Caco-2 (cell line): ENCODE data around the gene NOPCHAP1. TPM values are rescaled to one million over a fixed set of nuclear protein-coding genes. Genes with fewer than 3 reads are reported as not detected.

Source experiments
- BruUV-seq: library from RNA; stranded (reverse); fragments of 400-500 nt; replicated peaks from 2 replicates; lab custom pipeline; 2021; lab: Mats Ljungman, UMichigan
- CTCF ChIA-PET: fragments of 300-600 bp; sonication (Branson Sonifier 250); formaldehyde crosslinking; loops from one replicate; lab custom pipeline; 2022; ENCODE audit warnings: antibody characterized with exemption; lab: Charles Lee
- POLR2A ChIA-PET: fragments of 300-600 bp; sonication (Branson Sonifier 250); formaldehyde crosslinking; loops from one replicate; lab custom pipeline; 2022; ENCODE audit warnings: antibody characterized with exemption; lab: Charles Lee
- DNase-seq, 2 experiments: peaks; one replicate each; pipeline versions ENCODE4 v3.0.0 to v3.0.0-alpha.2; 2020 to 2022
- H3K27me3 ChIP-seq: replicated peaks from 2 replicates; pipeline ENCODE4 v1.6.0; 2011; ENCODE audit warnings: low read length; ENCODE audit not compliant: control insufficient read depth, insufficient read depth
- H3K36me3 ChIP-seq: 2 replicates; pipeline ENCODE4 v1.5.1; 2011; ENCODE audit warnings: low read length; ENCODE audit not compliant: control insufficient read depth, insufficient read depth
- H3K4me1 ChIP-seq: fragments of 250-450 bp; sonication (Bioruptor Pico); 2 replicates; pipeline ENCODE4 v1.5.1; 2020; ENCODE audit warnings: mild to moderate bottlenecking
- H3K4me3 ChIP-seq: 2 replicates; pipeline ENCODE4 v1.5.1; 2011; ENCODE audit warnings: low read depth, mild to moderate bottlenecking, control low read depth, low read length
- H3K9me3 ChIP-seq: fragments of 250-450 bp; sonication (Bioruptor Pico); 2 replicates; pipeline ENCODE4 v1.5.1; 2020; ENCODE audit warnings: mild to moderate bottlenecking, moderate library complexity
- H3K27ac Mint-ChIP-seq: one replicate; pipeline ENCODE4 v1.8.0; 2022; ENCODE audit warnings: mixed read lengths; ENCODE audit not compliant: unreplicated experiment
- H3K27me3 Mint-ChIP-seq: one replicate; pipeline ENCODE4 v1.8.0; 2022; ENCODE audit warnings: mixed read lengths; ENCODE audit not compliant: insufficient read depth, unreplicated experiment
- H3K36me3 Mint-ChIP-seq: one replicate; pipeline ENCODE4 v1.8.0; 2022; ENCODE audit warnings: mild to moderate bottlenecking, mixed read lengths; ENCODE audit not compliant: insufficient read depth, unreplicated experiment
- H3K4me1 Mint-ChIP-seq: one replicate; pipeline ENCODE4 v1.8.0; 2022; ENCODE audit warnings: low read depth, mixed read lengths; ENCODE audit not compliant: unreplicated experiment
- H3K4me3 Mint-ChIP-seq: one replicate; pipeline ENCODE4 v1.8.0; 2022; ENCODE audit warnings: mild to moderate bottlenecking, moderate library complexity, mixed read lengths; ENCODE audit not compliant: unreplicated experiment
- H3K9me3 Mint-ChIP-seq: one replicate; pipeline ENCODE4 v1.8.0; 2022; ENCODE audit warnings: mixed read lengths; ENCODE audit not compliant: unreplicated experiment
- intact Hi-C: fragments of 100-400 bp; cut with micrococcal nuclease; formaldehyde crosslinking; loops from one replicate; pipeline ENCODE4 v1.10.0; 2022; ENCODE audit not compliant: unreplicated experiment
- total RNA-seq: library from RNA; stranded (reverse); gene quantifications from 2 replicates; pipeline ENCODE4 v1.2.3, GENCODE V29; 2022
- TF ChIP-seq, protein P1 (sequence below), 2 experiments: fragments of 200-600 bp in 1 of 2; IDR thresholded peaks; 1 replicate in 1 of 2; 2 replicates in 1 of 2; pipeline versions ENCODE4 v1.5.1 to v1.8.0; 2011 to 2022; ENCODE audit warnings: antibody characterized with exemption in 1 of 2, control low read depth in 1 of 2, inconsistent platforms in 1 of 2, low read depth in 1 of 2, low read length in 1 of 2, mild to moderate bottlenecking in 1 of 2, moderate library complexity in 1 of 2; ENCODE audit not compliant: insufficient read depth in 1 of 2, severe bottlenecking in 1 of 2, unreplicated experiment in 1 of 2

NOPCHAP1 gene
- total RNA-seq, 1 experiment from 2014 or later, result 23.0 TPM

GRCh38 chr12:104958001-104958804 lies 27.9 kb upstream of the NOPCHAP1 start, which contains the start of gene SLC41A2:
SLC41A2 (minus strand) TSS chr12:104958290; CDS start chr12:104928527, 29,763 bp downstream.
- ChIA-PET POLR2A (no interaction called here), CTCF (interaction anchor here (1.2 kb wide), 1 partner anchor 576 kb away, joined by 4 read pairs; no protein-coding TSS in a partner anchor)
- Histone ChIP-seq H3K36me3 (no peaks in the 10 kb centered on the region), H3K4me1 (peaks cover 29% of the 10 kb centered on the region), H3K4me3 (peak within 1 kb of the TSS; percentile 94), H3K9me3 (no peaks in the 10 kb centered on the region), H3K27me3 (no peaks in the 10 kb centered on the region)
- Mint-ChIP-seq H3K36me3 (peaks cover 8% of the 10 kb centered on the region), H3K9me3 (no peaks in the 10 kb centered on the region), H3K4me1 (peaks cover 21% of the 10 kb centered on the region), H3K27ac (peak within 1 kb of the TSS; percentile 94), H3K4me3 (peak within 1 kb of the TSS; percentile 94), H3K27me3 (no peaks in the 10 kb centered on the region)
- peak; percentile 77 to 89 for DNase-seq
- intact Hi-C loops, result loop anchor here (1.0 to 10.0 kb wide), 3 partner anchors 28 to 283 kb away; partner anchors contain the start of gene NOPCHAP1
- TF ChIP-seq, protein P1, sequence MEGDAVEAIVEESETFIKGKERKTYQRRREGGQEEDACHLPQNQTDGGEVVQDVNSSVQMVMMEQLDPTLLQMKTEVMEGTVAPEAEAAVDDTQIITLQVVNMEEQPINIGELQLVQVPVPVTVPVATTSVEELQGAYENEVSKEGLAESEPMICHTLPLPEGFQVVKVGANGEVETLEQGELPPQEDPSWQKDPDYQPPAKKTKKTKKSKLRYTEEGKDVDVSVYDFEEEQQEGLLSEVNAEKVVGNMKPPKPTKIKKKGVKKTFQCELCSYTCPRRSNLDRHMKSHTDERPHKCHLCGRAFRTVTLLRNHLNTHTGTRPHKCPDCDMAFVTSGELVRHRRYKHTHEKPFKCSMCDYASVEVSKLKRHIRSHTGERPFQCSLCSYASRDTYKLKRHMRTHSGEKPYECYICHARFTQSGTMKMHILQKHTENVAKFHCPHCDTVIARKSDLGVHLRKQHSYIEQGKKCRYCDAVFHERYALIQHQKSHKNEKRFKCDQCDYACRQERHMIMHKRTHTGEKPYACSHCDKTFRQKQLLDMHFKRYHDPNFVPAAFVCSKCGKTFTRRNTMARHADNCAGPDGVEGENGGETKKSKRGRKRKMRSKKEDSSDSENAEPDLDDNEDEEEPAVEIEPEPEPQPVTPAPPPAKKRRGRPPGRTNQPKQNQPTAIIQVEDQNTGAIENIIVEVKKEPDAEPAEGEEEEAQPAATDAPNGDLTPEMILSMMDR (IDR thresholded peaks at IDR 0.05; ENCODE audit: insufficient read depth in 1 of 2, low read depth in 1 of 2, low read length in 1 of 2, severe bottlenecking in 1 of 2, unreplicated experiment in 1 of 2), result no peak
- BruUV-seq, result no TSS peak

GRCh38 chr12:104958805-104959334 lies 27.2 kb upstream of the NOPCHAP1 start:
- peak overlapping the region; percentile 94 for H3K27ac Mint-ChIP-seq
- ChIA-PET CTCF (interaction anchor here (0.6 to 1.2 kb wide), 2 partner anchors 577 to 1268 kb away, joined by 3 to 4 read pairs; no protein-coding TSS in a partner anchor), POLR2A (no interaction called here)
- intact Hi-C loops, result loop anchor here (1.0 to 10.0 kb wide), 3 partner anchors 27 to 284 kb away; partner anchors contain the start of gene NOPCHAP1
- Histone ChIP-seq H3K4me3 (peak overlapping the region; percentile 94), H3K9me3 (no peaks in the 10 kb centered on the region), H3K36me3 (no peaks in the 10 kb centered on the region), H3K4me1 (peaks cover 22% of the 10 kb centered on the region), H3K27me3 (no peaks in the 10 kb centered on the region)
- no peaks in the 10 kb centered on the region for H3K27me3 Mint-ChIP-seq
- DNase-seq, result no peak
- TF ChIP-seq, protein P1 (IDR thresholded peaks at IDR 0.05; ENCODE audit: insufficient read depth in 1 of 2, low read depth in 1 of 2, low read length in 1 of 2, severe bottlenecking in 1 of 2, unreplicated experiment in 1 of 2), result peak in 1 of 2 experiments; percentile 10
- H3K4me1 Mint-ChIP-seq, result peaks cover 15% of the 10 kb centered on the region
- peaks cover 8% of the 10 kb centered on the region for H3K36me3 Mint-ChIP-seq
- H3K9me3 Mint-ChIP-seq, result no peaks in the 10 kb centered on the region
- peak overlapping the region; percentile 94 for H3K4me3 Mint-ChIP-seq
- BruUV-seq, result TSS peak; percentile 88

DNA sequence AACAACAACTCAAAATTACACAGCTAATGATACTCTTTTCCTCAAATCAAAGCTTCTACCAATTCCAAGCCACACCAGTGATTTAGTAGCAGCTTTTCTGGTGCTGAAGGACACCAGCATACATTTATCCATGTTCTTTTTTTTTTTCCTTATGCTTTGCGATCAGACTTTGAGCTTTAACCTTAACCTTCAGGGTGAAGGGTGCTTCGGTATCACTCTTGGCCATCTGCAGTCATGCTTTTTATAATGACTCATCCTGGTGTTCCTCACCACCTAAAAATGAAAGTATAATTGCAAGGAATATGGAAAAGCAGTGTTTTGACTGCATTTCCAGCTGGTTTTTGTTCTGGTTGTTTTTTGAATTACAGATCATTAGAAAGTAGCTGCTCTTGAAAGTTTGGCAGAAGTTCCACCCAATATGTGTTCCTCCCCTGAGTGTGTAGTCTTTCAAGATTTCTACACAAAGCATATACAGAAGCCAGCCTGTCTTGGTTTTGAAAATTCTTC lies 26.7 kb upstream of the NOPCHAP1 start:
- H3K4me1 ChIP-seq, result peaks cover 17% of the 10 kb centered on the region
- Mint-ChIP-seq H3K27me3 (no peaks in the 10 kb centered on the region), H3K36me3 (peaks cover 8% of the 10 kb centered on the region), H3K9me3 (no peaks in the 10 kb centered on the region), H3K4me3 (peak overlapping the region; percentile 94), H3K27ac (no peak overlapping the region), H3K4me1 (peaks cover 11% of the 10 kb centered on the region)
- H3K9me3 ChIP-seq, result no peaks in the 10 kb centered on the region
- intact Hi-C loops, result loop anchor here (10.0 kb wide), 2 partner anchors 165 to 285 kb away; no protein-coding TSS in a partner anchor
- no peaks in the 10 kb centered on the region for H3K27me3 ChIP-seq
- POLR2A ChIA-PET, result no interaction called here
- no TSS peak for BruUV-seq
- no peak for DNase-seq
- TF ChIP-seq, protein P1 (IDR thresholded peaks at IDR 0.05; ENCODE audit: insufficient read depth in 1 of 2, low read depth in 1 of 2, low read length in 1 of 2, severe bottlenecking in 1 of 2, unreplicated experiment in 1 of 2), result no peak
- no peaks in the 10 kb centered on the region for H3K36me3 ChIP-seq
- H3K4me3 ChIP-seq, result no peak overlapping the region
- CTCF ChIA-PET, result interaction anchor here (0.6 to 1.2 kb wide), 2 partner anchors 578 to 1267 kb away, joined by 3 to 4 read pairs; no protein-coding TSS in a partner anchor
